Measurements from ENCODE around the gene KRT1. TPM values are rescaled to one million over a fixed set of nuclear protein-coding genes. Genes with fewer than 3 reads are reported as not detected.

The KRT1 gene
- total RNA-seq, 3 donors from 2014 or later: not detected

DNA sequence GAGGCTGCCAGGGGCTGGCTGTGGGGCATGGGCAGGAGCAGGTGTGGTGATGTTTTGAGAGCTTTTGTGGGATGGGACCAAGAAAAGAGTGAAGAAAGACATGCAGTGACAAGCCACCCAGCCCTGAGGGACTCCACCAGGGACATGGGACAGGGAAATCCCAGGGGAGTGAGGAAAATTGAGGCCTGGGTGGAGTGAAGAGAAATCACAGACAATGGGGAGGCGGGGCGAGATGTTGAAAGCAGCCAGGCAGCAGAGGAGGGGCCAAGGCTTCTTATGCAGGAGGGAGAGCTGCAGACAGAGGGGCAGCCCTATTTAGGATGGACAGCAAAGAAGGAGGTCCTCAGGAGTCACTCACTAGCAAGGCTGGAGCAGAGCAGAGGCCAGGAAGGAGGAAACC, 4.2 kb upstream of the KRT1 start:
- Histone ChIP-seq H3K36me3 (no peaks in the 10 kb centered on the region), H3K4me3 (no peak overlapping the region), H3K9me3 (no peaks in the 10 kb centered on the region), H3K27me3 (peaks cover 0 to 5% of the 10 kb centered on the region in 2 donors), H3K27ac (peak overlapping the region in 1 of 2 donors; percentile 12), H3K4me1 (no peaks in the 10 kb centered on the region)
- no peak for DNase-seq (ENCODE audit: low spot score in 2 of 2)
- intact Hi-C loops (cut with DNase I; ENCODE audit: low total_unique reads): no loop called here
- no peak for TF ChIP-seq POLR2AphosphoS5 (IDR thresholded peaks at IDR 0.05)
- no peak for TF ChIP-seq POLR2A (IDR thresholded peaks at IDR 0.05)
- TF ChIP-seq, protein P1, sequence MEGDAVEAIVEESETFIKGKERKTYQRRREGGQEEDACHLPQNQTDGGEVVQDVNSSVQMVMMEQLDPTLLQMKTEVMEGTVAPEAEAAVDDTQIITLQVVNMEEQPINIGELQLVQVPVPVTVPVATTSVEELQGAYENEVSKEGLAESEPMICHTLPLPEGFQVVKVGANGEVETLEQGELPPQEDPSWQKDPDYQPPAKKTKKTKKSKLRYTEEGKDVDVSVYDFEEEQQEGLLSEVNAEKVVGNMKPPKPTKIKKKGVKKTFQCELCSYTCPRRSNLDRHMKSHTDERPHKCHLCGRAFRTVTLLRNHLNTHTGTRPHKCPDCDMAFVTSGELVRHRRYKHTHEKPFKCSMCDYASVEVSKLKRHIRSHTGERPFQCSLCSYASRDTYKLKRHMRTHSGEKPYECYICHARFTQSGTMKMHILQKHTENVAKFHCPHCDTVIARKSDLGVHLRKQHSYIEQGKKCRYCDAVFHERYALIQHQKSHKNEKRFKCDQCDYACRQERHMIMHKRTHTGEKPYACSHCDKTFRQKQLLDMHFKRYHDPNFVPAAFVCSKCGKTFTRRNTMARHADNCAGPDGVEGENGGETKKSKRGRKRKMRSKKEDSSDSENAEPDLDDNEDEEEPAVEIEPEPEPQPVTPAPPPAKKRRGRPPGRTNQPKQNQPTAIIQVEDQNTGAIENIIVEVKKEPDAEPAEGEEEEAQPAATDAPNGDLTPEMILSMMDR (IDR thresholded peaks at IDR 0.05): no peak

DNA sequence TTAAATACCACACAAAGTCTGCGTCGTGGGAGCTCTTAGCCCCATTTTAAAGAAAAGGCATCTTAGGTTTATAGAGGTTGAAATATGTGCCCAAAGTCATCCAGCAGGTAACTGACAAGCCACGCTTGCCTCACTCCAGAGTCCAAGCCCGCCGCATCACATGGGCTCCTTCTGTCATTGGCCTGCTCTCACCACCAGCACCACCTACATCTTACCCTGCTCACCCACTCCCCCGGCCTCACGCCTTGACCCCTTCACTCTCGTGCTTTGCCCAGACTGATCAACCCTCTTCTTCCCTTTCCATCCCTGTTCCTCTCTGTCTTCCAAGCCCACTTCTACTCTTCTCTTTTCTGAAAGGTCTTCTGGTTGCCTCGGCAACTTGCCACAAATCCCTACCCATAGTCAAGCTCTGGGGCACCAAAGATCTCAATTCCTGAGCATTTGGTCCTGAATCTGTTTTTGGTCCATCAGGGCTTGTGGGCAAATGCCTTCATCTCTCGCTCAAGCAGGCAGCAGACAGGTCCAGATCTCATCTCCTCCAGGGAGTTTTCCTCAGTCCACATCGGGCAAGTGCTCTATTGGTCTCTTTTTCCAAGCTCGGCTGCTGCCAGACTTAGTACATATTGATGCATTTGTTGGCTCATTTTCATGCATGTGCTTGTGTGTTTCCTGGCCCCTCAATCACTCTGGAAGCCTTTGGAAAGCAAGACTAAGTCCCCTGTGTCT, 3.5 kb upstream of the KRT1 start:
- no peaks in the 10 kb centered on the region for H3K4me1 ChIP-seq
- peaks cover 0 to 5% of the 10 kb centered on the region in 2 donors for H3K27me3 ChIP-seq
- H3K27ac ChIP-seq: peak overlapping the region in 1 of 2 donors; percentile 12
- no peak overlapping the region for H3K4me3 ChIP-seq
- DNase-seq (ENCODE audit: low spot score in 2 of 2): no peak
- H3K9me3 ChIP-seq: no peaks in the 10 kb centered on the region
- TF ChIP-seq POLR2A (IDR thresholded peaks at IDR 0.05) (no peak), POLR2AphosphoS5 (IDR thresholded peaks at IDR 0.05) (no peak)
- TF ChIP-seq, protein P1 (IDR thresholded peaks at IDR 0.05): no peak
- H3K36me3 ChIP-seq: no peaks in the 10 kb centered on the region
- intact Hi-C loops (cut with DNase I; ENCODE audit: low total_unique reads): no loop called here

DNA sequence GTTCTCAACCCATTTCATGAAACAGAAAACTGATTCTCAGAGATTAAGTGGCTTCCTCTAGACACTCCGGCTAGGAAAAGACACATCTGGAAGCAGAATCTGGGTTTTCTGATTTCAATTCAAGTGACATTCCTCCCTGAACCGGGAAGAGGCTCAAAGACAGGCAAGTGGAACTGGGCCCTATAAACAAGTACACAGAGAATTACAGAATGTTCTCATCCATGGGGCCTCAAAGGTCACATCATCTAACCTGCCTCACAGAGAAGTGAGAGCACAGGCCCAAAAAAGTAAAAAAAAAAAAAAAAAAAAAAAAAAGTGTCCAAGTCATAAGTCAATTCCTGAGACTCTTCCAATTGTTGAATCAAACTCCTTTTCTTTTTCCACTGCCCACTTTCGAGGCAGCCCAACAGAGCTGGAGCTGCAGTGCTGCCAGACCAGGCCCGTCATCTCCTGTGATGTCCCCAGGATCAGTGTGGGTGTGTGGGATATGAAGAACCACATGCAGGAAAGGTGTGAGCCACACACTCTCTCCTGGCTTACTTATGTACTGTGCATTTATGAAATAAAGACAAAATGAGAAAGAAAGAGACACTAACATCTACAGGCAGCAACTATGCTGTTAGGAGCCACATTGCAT, 2.8 kb upstream of the KRT1 start:
- TF ChIP-seq POLR2A (IDR thresholded peaks at IDR 0.05) (no peak), POLR2AphosphoS5 (IDR thresholded peaks at IDR 0.05) (no peak)
- TF ChIP-seq, protein P1 (IDR thresholded peaks at IDR 0.05): no peak
- intact Hi-C loops (cut with DNase I; ENCODE audit: low total_unique reads): no loop called here
- H3K4me1 ChIP-seq: no peaks in the 10 kb centered on the region
- H3K4me3 ChIP-seq: no peak overlapping the region
- H3K27ac ChIP-seq: peak overlapping the region in 1 of 2 donors; percentile 12
- no peaks in the 10 kb centered on the region for H3K36me3 ChIP-seq
- no peaks in the 10 kb centered on the region for H3K9me3 ChIP-seq
- DNase-seq (ENCODE audit: low spot score in 2 of 2): no peak
- H3K27me3 ChIP-seq: peaks cover 0 to 5% of the 10 kb centered on the region in 2 donors

DNA sequence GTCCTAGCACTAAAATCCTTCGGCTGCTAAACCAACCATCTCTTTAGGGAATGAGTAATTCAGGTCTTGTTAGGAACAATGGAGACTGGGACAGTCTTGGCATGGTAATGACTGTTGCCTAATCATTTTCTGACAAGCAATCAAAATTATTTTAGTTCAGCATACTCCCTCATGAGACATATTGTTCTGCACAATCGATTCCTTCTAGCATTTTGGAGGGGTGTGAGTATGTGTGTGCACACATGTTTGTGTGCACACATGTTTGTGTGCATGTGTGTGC, 2.1 kb upstream of the KRT1 start:
- H3K9me3 ChIP-seq: no peaks in the 10 kb centered on the region
- no peak overlapping the region for H3K4me3 ChIP-seq
- intact Hi-C loops (cut with DNase I; ENCODE audit: low total_unique reads): no loop called here
- no peak for DNase-seq (ENCODE audit: low spot score in 2 of 2)
- H3K27me3 ChIP-seq: peaks cover 0 to 5% of the 10 kb centered on the region in 2 donors
- no peaks in the 10 kb centered on the region for H3K36me3 ChIP-seq
- TF ChIP-seq POLR2A (IDR thresholded peaks at IDR 0.05) (no peak), POLR2AphosphoS5 (IDR thresholded peaks at IDR 0.05) (no peak)
- TF ChIP-seq, protein P1 (IDR thresholded peaks at IDR 0.05): no peak
- no peak overlapping the region for H3K27ac ChIP-seq
- H3K4me1 ChIP-seq: no peaks in the 10 kb centered on the region
